Neuronal stem cell (in vitro differentiated cells): Measurements from ENCODE around the gene TNC.

ENCODE experiments used
- DNase-seq: peaks from one replicate; pipeline ENCODE4 v3.0.0-alpha.2; 2013; ENCODE audit warnings: low spot score
- H2AFZ ChIP-seq: one replicate; pipeline ENCODE4 v1.6.1; 2013; ENCODE audit warnings: mild to moderate bottlenecking, low read length, inconsistent platforms
- H2AK5ac ChIP-seq: 2 replicates; pipeline ENCODE4 v1.6.1; 2013; ENCODE audit warnings: low read depth, mild to moderate bottlenecking, inconsistent platforms, low read length, moderate library complexity, mixed read lengths
- H2BK120ac ChIP-seq: 2 replicates; pipeline ENCODE4 v1.6.1; 2013; ENCODE audit warnings: low read depth, mild to moderate bottlenecking, inconsistent platforms, low read length, moderate library complexity, mixed read lengths
- H2BK12ac ChIP-seq: one replicate; pipeline ENCODE4 v1.6.1; 2013; ENCODE audit warnings: low read length, inconsistent platforms
- H2BK15ac ChIP-seq: 2 replicates; pipeline ENCODE4 v1.6.1; 2013; ENCODE audit warnings: mild to moderate bottlenecking, low read length, inconsistent platforms, mixed read lengths
- H2BK5ac ChIP-seq: one replicate; pipeline ENCODE4 v1.6.1; 2013; ENCODE audit warnings: inconsistent platforms, mild to moderate bottlenecking, low read length, moderate library complexity
- H3K14ac ChIP-seq: one replicate; pipeline ENCODE4 v1.6.1; 2013; ENCODE audit warnings: low read length, inconsistent platforms
- H3K18ac ChIP-seq: 2 replicates; pipeline ENCODE4 v1.6.1; 2013; ENCODE audit warnings: low read length, inconsistent platforms
- H3K23ac ChIP-seq: 2 replicates; pipeline ENCODE4 v1.6.1; 2013; ENCODE audit warnings: low read depth, mild to moderate bottlenecking, mixed read lengths, low read length, inconsistent platforms; ENCODE audit not compliant: poor library complexity
- H3K27ac ChIP-seq: replicated peaks from 3 replicates; pipeline ENCODE4 v1.5.1; 2013; ENCODE audit warnings: low read length, inconsistent platforms
- H3K27me3 ChIP-seq, 3 experiments: 2 replicates each; pipeline ENCODE4 v1.6.1; 2013; ENCODE audit warnings: low read length in 3 of 3, mild to moderate bottlenecking in 2 of 3, inconsistent platforms in 1 of 3, low read depth in 1 of 3, mixed read lengths in 1 of 3, moderate library complexity in 1 of 3; ENCODE audit not compliant: control insufficient read depth in 3 of 3, insufficient read depth in 3 of 3
- H3K36me3 ChIP-seq, 2 donors: replicated peaks in 1 of 2; 2 replicates each; pipeline ENCODE4 v1.6.1; 2013; ENCODE audit warnings: low read length in 2 of 2; ENCODE audit not compliant: control insufficient read depth in 2 of 2, insufficient read depth in 2 of 2
- H3K4ac ChIP-seq: 2 replicates; pipeline ENCODE4 v1.6.1; 2013; ENCODE audit warnings: inconsistent platforms, mild to moderate bottlenecking, low read length, moderate library complexity
- H3K4me1 ChIP-seq, 2 donors: 1 replicate in 1 of 2; 2 replicates in 1 of 2; pipeline ENCODE4 v1.6.1; 2013; ENCODE audit warnings: low read length in 2 of 2, low read depth in 1 of 2; ENCODE audit not compliant: control insufficient read depth in 2 of 2, insufficient read depth in 1 of 2
- H3K4me2 ChIP-seq: one replicate; pipeline ENCODE4 v1.6.1; 2013; ENCODE audit warnings: mild to moderate bottlenecking, low read length, inconsistent platforms; ENCODE audit not compliant: insufficient read depth, poor library complexity, severe bottlenecking
- H3K4me3 ChIP-seq, 2 donors: 2 replicates each; pipeline ENCODE4 v1.5.1; 2013; ENCODE audit warnings: low read length in 2 of 2, mild to moderate bottlenecking in 2 of 2, inconsistent platforms in 1 of 2, moderate library complexity in 1 of 2
- H3K79me1 ChIP-seq: one replicate; pipeline ENCODE4 v1.6.1; 2013; ENCODE audit warnings: low read depth, mild to moderate bottlenecking, inconsistent platforms, low read length, moderate library complexity
- H3K9ac ChIP-seq: one replicate; pipeline ENCODE4 v1.6.1; 2013; ENCODE audit warnings: mild to moderate bottlenecking, low read depth, low read length, inconsistent platforms; ENCODE audit not compliant: poor library complexity
- H3K9me3 ChIP-seq, 2 donors: replicated peaks in 1 of 2; 2 replicates each; pipeline versions ENCODE3 to v1.6.1; 2013; ENCODE audit warnings: low read length in 2 of 2, mild to moderate bottlenecking in 2 of 2, inconsistent platforms in 1 of 2, low read depth in 1 of 2, mixed read lengths in 1 of 2, moderate library complexity in 1 of 2; ENCODE audit not compliant: control insufficient read depth in 2 of 2, insufficient read depth in 1 of 2
- H4K8ac ChIP-seq: one replicate; pipeline ENCODE4 v1.6.1; 2013; ENCODE audit warnings: low read depth, mild to moderate bottlenecking, inconsistent platforms, low read length, moderate library complexity
- H4K91ac ChIP-seq: one replicate; pipeline ENCODE4 v1.6.1; 2013; ENCODE audit warnings: low read length, low read depth, mild to moderate bottlenecking, inconsistent platforms; ENCODE audit not compliant: poor library complexity
- WGBS, 2 donors: extraction: QIAGEN DNeasy Blood & Tissue Kit; methylation state at CpG; one replicate each; pipeline ENCODE4 v1.1.7; 2013; ENCODE audit warnings: missing lambda C conversion rate in 2 of 2, mixed read lengths in 1 of 2; ENCODE audit not compliant: insufficient read length in 2 of 2, insufficient replicate concordance in 1 of 2; ENCODE audit errors: extremely low coverage in 2 of 2; 5-methylcytosine and 5-hydroxymethylcytosine counted together

The TNC gene

DNA sequence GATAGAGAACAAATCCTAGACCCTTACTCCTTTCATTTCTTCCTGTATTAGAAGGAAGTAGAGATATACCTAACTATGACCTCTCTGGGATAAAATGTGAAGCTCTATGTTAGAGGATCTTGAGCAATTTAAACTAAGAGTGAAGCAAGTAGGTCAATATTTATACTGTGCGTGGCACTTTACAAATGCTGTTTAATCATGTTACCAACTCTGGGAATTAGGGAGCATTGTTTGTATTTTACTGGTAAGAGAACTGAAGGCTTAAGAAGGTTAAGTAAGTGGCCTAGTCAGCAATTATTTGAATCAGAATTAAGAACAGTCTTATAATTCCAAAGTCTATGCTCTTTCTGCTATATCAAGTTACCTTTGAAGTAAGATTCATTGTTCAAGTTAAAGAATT lies 12.0 kb downstream of the TNC start:
- Histone ChIP-seq H4K91ac (no peak overlapping the region), H2BK120ac (no peak overlapping the region), H3K18ac (no peak overlapping the region), H2BK5ac (no peak overlapping the region), H3K4ac (no peak overlapping the region), H2BK12ac (no peak overlapping the region), H2AFZ (no peak overlapping the region), H2BK15ac (no peak overlapping the region), H3K4me2 (no peak overlapping the region), H3K4me3 (no peak overlapping the region), H3K36me3 (no peaks in the 10 kb centered on the region), H3K79me1 (no peaks in the 10 kb centered on the region), H3K23ac (no peak overlapping the region), H3K9me3 (no peaks in the 10 kb centered on the region), H3K4me1 (no peaks in the 10 kb centered on the region), H3K14ac (no peak overlapping the region), H3K9ac (no peak overlapping the region), H3K27me3 (no peaks in the 10 kb centered on the region), H2AK5ac (no peak overlapping the region), H4K8ac (no peak overlapping the region), H3K27ac (no peak overlapping the region)
- no CpG with 5 or more reads among the region's 1 CpG for WGBS, 2 donors
- DNase-seq = no peak

GRCh38 chr9:115104908-115105307 lies 13.0 kb downstream of the TNC start:
- Histone ChIP-seq H3K9me3 (no peaks in the 10 kb centered on the region), H3K27me3 (no peaks in the 10 kb centered on the region), H3K27ac (no peak overlapping the region), H3K9ac (no peak overlapping the region), H2BK15ac (no peak overlapping the region), H3K23ac (no peak overlapping the region), H3K14ac (no peak overlapping the region), H2BK5ac (no peak overlapping the region), H3K4me3 (no peak overlapping the region), H3K79me1 (no peaks in the 10 kb centered on the region), H2AFZ (no peak overlapping the region), H3K4ac (no peak overlapping the region), H2BK12ac (no peak overlapping the region), H3K4me1 (peaks cover 0 to 2% of the 10 kb centered on the region in 2 donors), H2BK120ac (no peak overlapping the region), H4K91ac (no peak overlapping the region), H2AK5ac (no peak overlapping the region), H3K4me2 (no peak overlapping the region), H3K36me3 (no peaks in the 10 kb centered on the region), H3K18ac (no peak overlapping the region), H4K8ac (no peak overlapping the region)
- WGBS, 2 donors = no CpG with 5 or more reads among the region's 4 CpGs
- no peak for DNase-seq

- H3K14ac ChIP-seq = no peak overlapping the region
- H4K8ac ChIP-seq = no peak overlapping the region
- no peaks in the 10 kb centered on the region for H3K36me3 ChIP-seq
- H2BK12ac ChIP-seq = no peak overlapping the region
- H3K9ac ChIP-seq = no peak overlapping the region
- H2AFZ ChIP-seq = no peak overlapping the region
- no peak overlapping the region for H3K4me3 ChIP-seq
- no peak for DNase-seq
- no peak overlapping the region for H2AK5ac ChIP-seq
- no peak overlapping the region for H3K27ac ChIP-seq
- H3K9me3 ChIP-seq = no peaks in the 10 kb centered on the region
- H3K4me1 ChIP-seq = peaks cover 0 to 2% of the 10 kb centered on the region in 2 donors
- no peak overlapping the region for H3K4ac ChIP-seq
- H3K18ac ChIP-seq = no peak overlapping the region
- H2BK15ac ChIP-seq = no peak overlapping the region
- H3K27me3 ChIP-seq = no peaks in the 10 kb centered on the region
- H3K79me1 ChIP-seq = no peaks in the 10 kb centered on the region
- H4K91ac ChIP-seq = no peak overlapping the region
- WGBS, 2 donors = no CpG with 5 or more reads among the region's 3 CpGs
- no peak overlapping the region for H3K4me2 ChIP-seq
- H2BK5ac ChIP-seq = no peak overlapping the region
- H2BK120ac ChIP-seq = no peak overlapping the region
- H3K23ac ChIP-seq = no peak overlapping the region
Measured at GRCh38 chr9:115103746-115104477, 14.0 kb downstream of the TNC start.

DNA sequence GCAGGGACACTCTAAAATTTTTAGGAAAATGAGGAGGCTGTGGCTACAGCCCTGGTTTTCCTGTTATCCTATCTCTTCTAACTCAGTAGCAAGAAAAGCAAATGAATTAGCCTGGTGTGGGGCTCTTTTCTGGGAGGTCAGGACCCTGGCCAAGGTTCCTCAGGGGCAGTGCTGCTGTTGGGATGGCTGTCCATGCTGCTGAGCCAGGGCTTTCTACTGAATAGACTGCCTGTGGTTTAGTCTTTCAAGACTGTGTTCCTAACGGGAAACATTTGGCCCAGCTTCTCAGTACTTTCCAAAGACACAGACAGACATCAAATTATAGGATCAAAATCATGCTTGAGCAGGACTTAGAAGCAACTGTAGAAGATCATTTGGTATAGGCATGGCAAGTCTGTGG lies 18.1 kb downstream of the TNC start:
- no peaks in the 10 kb centered on the region for H3K36me3 ChIP-seq
- H3K23ac ChIP-seq = no peak overlapping the region
- no peak overlapping the region for H3K4me2 ChIP-seq
- H3K79me1 ChIP-seq = no peaks in the 10 kb centered on the region
- no peak overlapping the region for H3K18ac ChIP-seq
- WGBS, 2 donors = no CpG with 5 or more reads among the region's 1 CpG
- DNase-seq = no peak
- H2AFZ ChIP-seq = no peak overlapping the region
- H3K27me3 ChIP-seq = no peaks in the 10 kb centered on the region
- H4K91ac ChIP-seq = no peak overlapping the region
- no peak overlapping the region for H3K27ac ChIP-seq
- no peak overlapping the region for H4K8ac ChIP-seq
- H3K4me3 ChIP-seq = no peak overlapping the region
- no peak overlapping the region for H2BK12ac ChIP-seq
- H3K14ac ChIP-seq = no peak overlapping the region
- no peak overlapping the region for H2BK5ac ChIP-seq
- no peaks in the 10 kb centered on the region for H3K9me3 ChIP-seq
- no peak overlapping the region for H3K4ac ChIP-seq
- H3K9ac ChIP-seq = no peak overlapping the region
- no peak overlapping the region for H2BK15ac ChIP-seq
- peaks cover 0 to 4% of the 10 kb centered on the region in 2 donors for H3K4me1 ChIP-seq
- H2AK5ac ChIP-seq = no peak overlapping the region
- H2BK120ac ChIP-seq = no peak overlapping the region
